ENCODE measurements around the gene SCNN1G.

SCNN1G gene

DNA sequence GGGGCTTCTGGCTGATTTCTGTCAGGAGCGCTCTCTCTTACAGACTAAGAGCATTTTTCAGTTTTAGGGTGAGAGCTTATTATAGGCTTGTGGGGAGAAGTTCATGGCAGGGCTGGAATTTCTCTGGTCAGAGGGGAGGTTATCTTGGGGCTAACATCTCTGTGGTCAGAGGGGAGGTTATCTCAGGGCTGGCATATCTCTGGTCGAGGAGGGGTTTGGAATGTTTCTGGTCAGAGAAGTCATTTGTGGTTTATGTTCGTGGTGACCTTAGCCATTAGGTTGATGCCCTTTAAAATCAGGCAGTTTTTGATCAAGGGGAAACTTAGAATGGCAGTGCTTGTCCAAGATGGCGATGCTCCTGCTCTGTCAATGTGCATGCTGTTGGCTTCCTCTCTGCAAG, 22.5 kb upstream of the SCNN1G start:
- no peaks in the 10 kb centered on the region for H3F3A ChIP-seq (ENCODE audit: low read depth)
- H3K4me2 ChIP-seq (ENCODE audit: low read depth, low read length, poor library complexity, severe bottlenecking), result no peak overlapping the region
- H3K36me3 ChIP-seq (ENCODE audit: insufficient read depth, low read length), result no peaks in the 10 kb centered on the region
- H3K4me1 ChIP-seq (ENCODE audit: insufficient read depth, low read length, poor library complexity, severe bottlenecking), result peaks cover 14% of the 10 kb centered on the region
- TF ChIP-seq, protein P1, sequence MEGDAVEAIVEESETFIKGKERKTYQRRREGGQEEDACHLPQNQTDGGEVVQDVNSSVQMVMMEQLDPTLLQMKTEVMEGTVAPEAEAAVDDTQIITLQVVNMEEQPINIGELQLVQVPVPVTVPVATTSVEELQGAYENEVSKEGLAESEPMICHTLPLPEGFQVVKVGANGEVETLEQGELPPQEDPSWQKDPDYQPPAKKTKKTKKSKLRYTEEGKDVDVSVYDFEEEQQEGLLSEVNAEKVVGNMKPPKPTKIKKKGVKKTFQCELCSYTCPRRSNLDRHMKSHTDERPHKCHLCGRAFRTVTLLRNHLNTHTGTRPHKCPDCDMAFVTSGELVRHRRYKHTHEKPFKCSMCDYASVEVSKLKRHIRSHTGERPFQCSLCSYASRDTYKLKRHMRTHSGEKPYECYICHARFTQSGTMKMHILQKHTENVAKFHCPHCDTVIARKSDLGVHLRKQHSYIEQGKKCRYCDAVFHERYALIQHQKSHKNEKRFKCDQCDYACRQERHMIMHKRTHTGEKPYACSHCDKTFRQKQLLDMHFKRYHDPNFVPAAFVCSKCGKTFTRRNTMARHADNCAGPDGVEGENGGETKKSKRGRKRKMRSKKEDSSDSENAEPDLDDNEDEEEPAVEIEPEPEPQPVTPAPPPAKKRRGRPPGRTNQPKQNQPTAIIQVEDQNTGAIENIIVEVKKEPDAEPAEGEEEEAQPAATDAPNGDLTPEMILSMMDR (conservative IDR thresholded peaks at IDR 0.05; ENCODE audit: low read length), result no peak
- TF ChIP-seq EZH2phosphoT487 (IDR thresholded peaks at IDR 0.05; ENCODE audit: borderline replicate concordance), result no peak
- no peak overlapping the region for H2AFZ ChIP-seq (ENCODE audit: low read length)
- H3K9me2 ChIP-seq (replicated peaks; ENCODE audit: low read depth, low read length), result no peaks in the 10 kb centered on the region
- H4K20me1 ChIP-seq (ENCODE audit: insufficient read depth, low read length, poor library complexity, severe bottlenecking), result no peaks in the 10 kb centered on the region
- no peaks in the 10 kb centered on the region for H3K27me3 ChIP-seq (ENCODE audit: insufficient read depth, low read length, poor library complexity, severe bottlenecking)
- H3K9me3 ChIP-seq (ENCODE audit: insufficient read depth, low read depth, low read length), result no peaks in the 10 kb centered on the region
- H3K9ac ChIP-seq (ENCODE audit: low read depth, low read length, poor library complexity, severe bottlenecking), result no peak overlapping the region
- H3K4me3 ChIP-seq (ENCODE audit: low read length, poor library complexity, severe bottlenecking), result no peak overlapping the region
- no peaks in the 10 kb centered on the region for H3K79me2 ChIP-seq (ENCODE audit: insufficient read depth, low read length)

DNA sequence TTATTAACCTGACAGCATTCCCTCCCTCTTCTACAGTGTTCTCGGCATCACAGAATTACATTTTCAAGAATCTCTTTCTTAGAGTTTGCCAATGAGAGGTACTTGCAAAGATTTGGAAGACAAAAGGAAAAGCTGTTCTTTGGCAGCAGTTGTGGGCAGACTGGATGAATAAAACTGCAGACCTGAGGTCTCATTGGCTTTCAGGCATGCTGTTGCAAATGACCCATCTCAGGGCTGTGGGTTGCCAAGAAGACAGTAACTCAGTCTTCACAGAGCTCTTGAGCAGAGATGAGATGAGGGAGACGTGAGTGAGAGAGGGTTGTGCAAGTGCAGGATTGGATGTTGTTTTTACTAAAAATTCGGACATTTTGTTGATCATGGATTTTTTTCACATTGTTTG, 22.0 kb upstream of the SCNN1G start:
- Histone ChIP-seq H3K4me1 (ENCODE audit: insufficient read depth, low read length, poor library complexity, severe bottlenecking) (peaks cover 14% of the 10 kb centered on the region), H3K4me2 (ENCODE audit: low read depth, low read length, poor library complexity, severe bottlenecking) (no peak overlapping the region)

DNA sequence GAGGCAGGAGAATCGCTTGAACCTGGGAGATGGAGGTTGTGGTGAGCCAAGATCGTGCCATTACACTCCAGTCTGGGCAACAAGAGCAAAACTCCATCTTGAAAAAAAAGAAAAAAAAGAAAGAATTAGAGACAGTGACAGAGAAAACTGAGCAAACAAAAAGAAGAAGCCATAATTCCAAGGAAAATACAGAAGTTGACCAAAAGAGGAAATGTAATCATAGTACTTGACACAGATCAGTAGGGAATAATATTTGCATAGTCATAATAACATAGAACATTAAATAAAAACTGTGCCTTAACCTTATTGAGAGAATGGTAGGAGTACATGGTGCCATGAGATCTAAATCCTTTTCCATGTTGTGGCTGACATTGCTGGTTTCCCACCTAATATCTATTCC, 18.6 kb upstream of the SCNN1G start:
- H4K20me1 ChIP-seq (ENCODE audit: insufficient read depth, low read length, poor library complexity, severe bottlenecking), result no peaks in the 10 kb centered on the region
- no peak overlapping the region for H2AFZ ChIP-seq (ENCODE audit: low read length)
- H3F3A ChIP-seq (ENCODE audit: low read depth), result no peaks in the 10 kb centered on the region
- no peaks in the 10 kb centered on the region for H3K9me2 ChIP-seq (replicated peaks; ENCODE audit: low read depth, low read length)
- H3K36me3 ChIP-seq (ENCODE audit: insufficient read depth, low read length), result no peaks in the 10 kb centered on the region
- H3K4me1 ChIP-seq (ENCODE audit: insufficient read depth, low read length, poor library complexity, severe bottlenecking), result no peaks in the 10 kb centered on the region
- no peaks in the 10 kb centered on the region for H3K27me3 ChIP-seq (ENCODE audit: insufficient read depth, low read length, poor library complexity, severe bottlenecking)
- H3K4me3 ChIP-seq (ENCODE audit: low read length, poor library complexity, severe bottlenecking), result no peak overlapping the region
- TF ChIP-seq EZH2phosphoT487 (IDR thresholded peaks at IDR 0.05; ENCODE audit: borderline replicate concordance), result no peak
- TF ChIP-seq, protein P1 (conservative IDR thresholded peaks at IDR 0.05; ENCODE audit: low read length), result no peak
- no peak overlapping the region for H3K4me2 ChIP-seq (ENCODE audit: low read depth, low read length, poor library complexity, severe bottlenecking)
- no peaks in the 10 kb centered on the region for H3K9me3 ChIP-seq (ENCODE audit: insufficient read depth, low read depth, low read length)
- H3K9ac ChIP-seq (ENCODE audit: low read depth, low read length, poor library complexity, severe bottlenecking), result no peak overlapping the region
- no peaks in the 10 kb centered on the region for H3K79me2 ChIP-seq (ENCODE audit: insufficient read depth, low read length)

More for the DNA sequence above, 22.0 kb upstream of the SCNN1G start:
- no peak overlapping the region for H3K9ac ChIP-seq (ENCODE audit: low read depth, low read length, poor library complexity, severe bottlenecking)
- H3K27me3 ChIP-seq (ENCODE audit: insufficient read depth, low read length, poor library complexity, severe bottlenecking), result no peaks in the 10 kb centered on the region
- no peaks in the 10 kb centered on the region for H3F3A ChIP-seq (ENCODE audit: low read depth)
- H2AFZ ChIP-seq (ENCODE audit: low read length), result no peak overlapping the region
- H3K4me3 ChIP-seq (ENCODE audit: low read length, poor library complexity, severe bottlenecking), result no peak overlapping the region
- H3K79me2 ChIP-seq (ENCODE audit: insufficient read depth, low read length), result no peaks in the 10 kb centered on the region
- TF ChIP-seq, protein P1 (conservative IDR thresholded peaks at IDR 0.05; ENCODE audit: low read length), result no peak
- TF ChIP-seq EZH2phosphoT487 (IDR thresholded peaks at IDR 0.05; ENCODE audit: borderline replicate concordance), result no peak
- H3K36me3 ChIP-seq (ENCODE audit: insufficient read depth, low read length), result no peaks in the 10 kb centered on the region
- H3K9me2 ChIP-seq (replicated peaks; ENCODE audit: low read depth, low read length), result no peaks in the 10 kb centered on the region
- H3K9me3 ChIP-seq (ENCODE audit: insufficient read depth, low read depth, low read length), result no peaks in the 10 kb centered on the region
- no peaks in the 10 kb centered on the region for H4K20me1 ChIP-seq (ENCODE audit: insufficient read depth, low read length, poor library complexity, severe bottlenecking)

Data from Loucy (cell line).